Measurements from ENCODE around the gene PCP2. TPM values are rescaled to one million over a fixed set of nuclear protein-coding genes. Genes with fewer than 3 reads are reported as not detected.

The PCP2 gene
- total RNA-seq, 1 donor from 2014 or later: not detected

DNA sequence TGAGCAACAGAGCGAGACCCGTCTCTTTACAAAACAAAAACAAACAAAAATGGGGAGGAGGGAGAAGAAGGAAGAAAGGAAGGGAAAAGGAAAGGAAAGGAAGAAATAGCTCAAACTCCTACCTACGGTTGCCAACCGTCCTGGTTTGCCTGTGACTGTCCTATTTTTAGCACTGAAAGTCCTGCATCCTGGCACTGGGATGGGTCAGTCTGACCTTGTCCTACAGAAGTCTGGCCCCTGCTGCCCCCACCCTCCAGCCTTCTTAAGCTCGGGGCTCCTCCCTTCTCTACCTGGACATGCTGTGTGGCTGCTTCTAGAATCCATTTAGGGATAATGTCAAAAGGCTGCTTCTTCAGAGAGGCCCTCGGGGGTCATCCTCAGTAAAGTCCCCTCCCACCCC lies 2.2 kb upstream of the PCP2 start:
- H3K4me2 ChIP-seq: no peak overlapping the region
- H3K27me3 Mint-ChIP-seq (ENCODE audit: insufficient read depth, low read depth): peaks cover 23% of the 10 kb centered on the region
- no peak for DNase-seq (ENCODE audit: low spot score)
- H3K36me3 ChIP-seq: no peaks in the 10 kb centered on the region
- H3K27ac Mint-ChIP-seq: no peak overlapping the region
- no peak overlapping the region for H3K4me3 ChIP-seq
- peaks cover 15% of the 10 kb centered on the region for H3K79me2 ChIP-seq (ENCODE audit: low read depth)
- peaks cover 22% of the 10 kb centered on the region for H3F3A ChIP-seq (ENCODE audit: low read depth)
- H3K9ac ChIP-seq: no peak overlapping the region
- H3K4me1 Mint-ChIP-seq: peaks cover 4% of the 10 kb centered on the region
- peak overlapping the region; percentile 42 for H3K4me3 Mint-ChIP-seq
- no peak overlapping the region for H2AFZ ChIP-seq (replicated peaks)
- no peaks in the 10 kb centered on the region for H3K9me3 Mint-ChIP-seq
- H3K27me3 ChIP-seq: peaks cover 26% of the 10 kb centered on the region
- H3K36me3 Mint-ChIP-seq: no peaks in the 10 kb centered on the region
- no peaks in the 10 kb centered on the region for H3K9me3 ChIP-seq (ENCODE audit: low read depth)
- H4K20me1 ChIP-seq (ENCODE audit: low read depth): no peaks in the 10 kb centered on the region
- no peak overlapping the region for H3K27ac ChIP-seq
- H3K4me1 ChIP-seq: peaks cover 1% of the 10 kb centered on the region
- TF ChIP-seq EZH2phosphoT487 (IDR thresholded peaks at IDR 0.05) (no peak), EZH2 (IDR thresholded peaks at IDR 0.05) (no peak)
- TF ChIP-seq, protein P1, sequence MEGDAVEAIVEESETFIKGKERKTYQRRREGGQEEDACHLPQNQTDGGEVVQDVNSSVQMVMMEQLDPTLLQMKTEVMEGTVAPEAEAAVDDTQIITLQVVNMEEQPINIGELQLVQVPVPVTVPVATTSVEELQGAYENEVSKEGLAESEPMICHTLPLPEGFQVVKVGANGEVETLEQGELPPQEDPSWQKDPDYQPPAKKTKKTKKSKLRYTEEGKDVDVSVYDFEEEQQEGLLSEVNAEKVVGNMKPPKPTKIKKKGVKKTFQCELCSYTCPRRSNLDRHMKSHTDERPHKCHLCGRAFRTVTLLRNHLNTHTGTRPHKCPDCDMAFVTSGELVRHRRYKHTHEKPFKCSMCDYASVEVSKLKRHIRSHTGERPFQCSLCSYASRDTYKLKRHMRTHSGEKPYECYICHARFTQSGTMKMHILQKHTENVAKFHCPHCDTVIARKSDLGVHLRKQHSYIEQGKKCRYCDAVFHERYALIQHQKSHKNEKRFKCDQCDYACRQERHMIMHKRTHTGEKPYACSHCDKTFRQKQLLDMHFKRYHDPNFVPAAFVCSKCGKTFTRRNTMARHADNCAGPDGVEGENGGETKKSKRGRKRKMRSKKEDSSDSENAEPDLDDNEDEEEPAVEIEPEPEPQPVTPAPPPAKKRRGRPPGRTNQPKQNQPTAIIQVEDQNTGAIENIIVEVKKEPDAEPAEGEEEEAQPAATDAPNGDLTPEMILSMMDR (IDR thresholded peaks at IDR 0.05): no peak

DNA sequence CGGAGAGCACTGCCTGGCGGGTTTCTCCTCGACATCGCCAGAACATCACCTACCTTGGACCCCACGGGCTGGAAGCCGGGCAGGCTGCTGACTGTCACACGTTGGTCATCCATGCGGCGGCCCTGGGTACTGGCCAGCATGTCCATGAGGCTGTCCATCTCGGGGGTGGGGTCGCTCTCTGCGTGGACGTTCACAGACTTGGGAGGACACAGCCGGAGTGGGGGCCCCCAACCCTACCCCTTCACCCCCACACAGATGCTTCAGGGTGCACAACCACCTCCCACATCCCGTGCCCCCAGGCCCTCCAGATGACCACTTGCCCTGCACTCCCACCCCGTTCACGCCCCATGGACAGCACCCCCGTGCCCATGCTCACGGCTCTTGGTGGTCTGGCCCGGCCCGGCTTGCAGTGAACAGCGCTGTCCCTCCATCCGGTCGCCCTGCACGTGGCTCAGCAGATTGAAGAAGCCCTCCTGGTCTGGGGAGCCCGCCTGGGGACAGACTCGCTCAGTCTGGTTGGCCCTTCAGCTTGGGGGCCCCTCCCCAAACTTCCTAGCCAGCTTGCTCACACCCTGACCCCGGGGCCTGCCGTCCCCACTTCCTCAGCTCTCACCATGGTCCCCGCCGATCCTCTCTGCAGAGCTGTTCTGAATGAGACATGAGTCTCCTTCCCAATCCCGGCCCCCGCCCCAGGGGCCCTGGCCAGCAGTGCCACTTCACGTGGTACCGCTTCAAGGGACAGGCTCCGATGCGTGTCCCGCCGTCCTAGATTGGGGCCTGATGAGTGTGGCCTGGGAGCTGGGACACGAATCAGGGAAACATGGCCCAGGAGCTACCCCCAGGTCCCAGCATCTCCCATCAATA lies 947 bp downstream of the PCP2 start:
- Histone ChIP-seq H3F3A (ENCODE audit: low read depth) (peaks cover 12% of the 10 kb centered on the region), H4K20me1 (ENCODE audit: low read depth) (peaks cover 6% of the 10 kb centered on the region), H2AFZ (replicated peaks) (no peak overlapping the region), H3K27me3 (peaks cover 26% of the 10 kb centered on the region), H3K27ac (no peak overlapping the region), H3K36me3 (no peaks in the 10 kb centered on the region), H3K9me3 (ENCODE audit: low read depth) (no peaks in the 10 kb centered on the region), H3K4me2 (no peak overlapping the region), H3K4me3 (no peak overlapping the region), H3K79me2 (ENCODE audit: low read depth) (peaks cover 43% of the 10 kb centered on the region), H3K4me1 (peaks cover 5% of the 10 kb centered on the region), H3K9ac (no peak overlapping the region)
- Mint-ChIP-seq H3K4me3 (no peak overlapping the region), H3K36me3 (peaks cover 6% of the 10 kb centered on the region), H3K27me3 (ENCODE audit: insufficient read depth, low read depth) (peaks cover 19% of the 10 kb centered on the region), H3K9me3 (no peaks in the 10 kb centered on the region), H3K4me1 (peaks cover 32% of the 10 kb centered on the region), H3K27ac (no peak overlapping the region)
- DNase-seq (ENCODE audit: low spot score): no peak
- TF ChIP-seq, protein P1 (IDR thresholded peaks at IDR 0.05): no peak
- TF ChIP-seq EZH2phosphoT487 (IDR thresholded peaks at IDR 0.05): no peak
- no peak for TF ChIP-seq EZH2 (IDR thresholded peaks at IDR 0.05)

DNA sequence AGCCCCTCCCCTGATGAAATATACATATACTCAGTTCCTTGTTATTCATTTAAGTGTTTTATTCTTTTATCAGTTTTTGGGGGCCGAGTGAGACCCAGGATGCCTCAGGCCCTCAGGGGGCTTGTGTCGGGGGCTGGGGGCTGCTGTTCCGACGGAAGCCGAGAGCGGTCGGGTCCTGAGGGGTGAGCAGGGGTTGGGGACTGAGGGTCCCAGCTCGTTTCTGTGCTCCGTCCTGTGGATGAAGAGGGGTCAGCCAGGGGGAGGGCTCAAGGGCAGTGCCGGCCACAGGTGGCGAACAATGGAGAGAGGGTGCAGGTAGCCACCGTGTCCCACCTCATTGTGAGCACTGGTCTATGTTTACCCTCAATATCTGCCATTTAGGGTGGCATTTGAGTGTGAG lies 1.9 kb downstream of the PCP2 start:
- Mint-ChIP-seq H3K9me3 (no peaks in the 10 kb centered on the region), H3K4me3 (peak overlapping the region; percentile 52), H3K27me3 (ENCODE audit: insufficient read depth, low read depth) (peaks cover 17% of the 10 kb centered on the region), H3K27ac (no peak overlapping the region), H3K36me3 (peaks cover 6% of the 10 kb centered on the region), H3K4me1 (peaks cover 32% of the 10 kb centered on the region)
- peaks cover 5% of the 10 kb centered on the region for H3K4me1 ChIP-seq
- H3K27me3 ChIP-seq: peaks cover 24% of the 10 kb centered on the region
- DNase-seq (ENCODE audit: low spot score): no peak
- H2AFZ ChIP-seq (replicated peaks): no peak overlapping the region
- H3K27ac ChIP-seq: no peak overlapping the region
- H3K79me2 ChIP-seq (ENCODE audit: low read depth): peaks cover 53% of the 10 kb centered on the region
- no peak for TF ChIP-seq EZH2phosphoT487 (IDR thresholded peaks at IDR 0.05)
- no peak for TF ChIP-seq EZH2 (IDR thresholded peaks at IDR 0.05)
- TF ChIP-seq, protein P1 (IDR thresholded peaks at IDR 0.05): no peak
- H3K9me3 ChIP-seq (ENCODE audit: low read depth): no peaks in the 10 kb centered on the region
- H3K36me3 ChIP-seq: no peaks in the 10 kb centered on the region
- H3F3A ChIP-seq (ENCODE audit: low read depth): peaks cover 12% of the 10 kb centered on the region
- no peak overlapping the region for H3K4me2 ChIP-seq
- peaks cover 6% of the 10 kb centered on the region for H4K20me1 ChIP-seq (ENCODE audit: low read depth)
- no peak overlapping the region for H3K9ac ChIP-seq
- H3K4me3 ChIP-seq: no peak overlapping the region
